Measurements from ENCODE around the gene NT5C1A.

NT5C1A gene

GRCh38 chr1:39637361-39637760 is 34.5 kb downstream of the NT5C1A start:
- DNase-seq (ENCODE audit: low read depth in 2 of 2), result no peak

DNA sequence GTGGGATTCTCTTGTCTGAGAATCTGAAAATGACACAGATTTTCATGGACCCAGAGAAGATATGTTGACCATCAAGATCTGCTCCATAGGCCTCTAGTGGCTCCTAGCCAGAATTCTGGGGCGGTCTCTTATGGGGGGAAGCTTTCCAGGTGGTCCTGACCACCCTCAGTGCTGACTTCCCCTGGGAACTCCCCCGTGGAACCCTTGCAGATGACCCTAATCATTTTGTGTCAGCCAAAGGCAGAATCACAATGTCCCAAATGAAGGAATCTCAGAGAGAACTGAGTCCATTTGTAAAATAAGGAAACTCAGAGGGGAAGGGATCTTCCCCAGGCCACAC is 36.1 kb downstream of the NT5C1A start:
- no peak for DNase-seq (ENCODE audit: low read depth in 2 of 2)

DNA sequence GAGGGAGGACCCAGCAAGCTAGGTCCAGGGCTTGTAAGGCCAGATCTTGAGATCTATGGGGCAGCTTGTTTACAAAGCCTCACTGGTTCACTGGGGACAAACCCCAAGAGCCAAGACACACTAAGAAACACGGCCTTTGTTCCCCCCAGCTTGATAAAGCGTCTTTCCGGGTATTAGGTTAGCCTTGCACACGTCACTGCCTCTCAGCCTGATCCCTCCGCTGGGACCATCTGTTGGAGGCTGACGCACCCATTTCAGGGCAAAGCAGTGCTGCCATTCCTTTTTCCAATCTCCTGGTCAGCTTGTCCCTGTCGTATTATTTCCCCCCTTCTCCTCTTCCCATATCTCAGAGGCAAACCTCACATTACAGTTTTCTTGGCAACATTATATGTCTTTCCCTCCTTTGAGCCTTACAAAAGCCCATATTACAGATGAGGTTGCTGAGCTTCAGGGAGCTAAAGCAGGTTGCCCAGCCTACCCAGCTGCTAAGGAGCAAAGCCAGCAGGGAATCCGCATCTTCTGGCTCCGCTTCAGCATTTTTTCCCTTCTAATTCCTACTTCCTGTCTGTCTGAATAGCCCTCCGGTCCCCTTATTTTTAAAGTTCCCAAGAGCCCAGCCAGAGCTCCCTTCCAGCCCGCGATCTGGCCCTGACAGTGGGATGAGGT is 36.6 kb downstream of the NT5C1A start:
- DNase-seq (ENCODE audit: low read depth in 2 of 2), result no peak

DNA sequence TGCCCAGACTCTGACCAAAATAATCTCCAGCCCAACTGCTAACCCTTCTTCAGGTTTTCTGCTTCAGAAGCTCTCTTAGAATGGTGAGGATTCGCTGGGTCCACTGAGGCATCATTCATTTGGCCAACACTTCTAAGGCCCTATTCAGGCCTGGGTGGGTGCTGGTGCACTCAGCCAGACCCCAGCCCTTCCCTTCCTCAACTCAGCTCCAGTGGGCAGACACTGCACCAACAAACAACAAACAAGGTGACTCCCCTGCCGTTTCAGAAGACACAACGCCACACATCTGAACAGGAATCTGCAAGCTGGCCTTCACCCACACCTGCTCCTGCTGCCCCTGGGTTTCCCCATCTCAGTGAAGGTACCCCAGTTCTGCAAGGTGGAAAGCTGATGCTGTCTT is 38.5 kb downstream of the NT5C1A start:
- DNase-seq (ENCODE audit: low read depth in 2 of 2), result no peak

- DNase-seq (ENCODE audit: low read depth in 2 of 2), result no peak
These were observed 39.1 kb downstream of the NT5C1A start for GRCh38 chr1:39632682-39633417.

GRCh38 chr1:39632323-39632681 is 39.6 kb downstream of the NT5C1A start:
- DNase-seq (ENCODE audit: low read depth in 2 of 2), result no peak

DNA sequence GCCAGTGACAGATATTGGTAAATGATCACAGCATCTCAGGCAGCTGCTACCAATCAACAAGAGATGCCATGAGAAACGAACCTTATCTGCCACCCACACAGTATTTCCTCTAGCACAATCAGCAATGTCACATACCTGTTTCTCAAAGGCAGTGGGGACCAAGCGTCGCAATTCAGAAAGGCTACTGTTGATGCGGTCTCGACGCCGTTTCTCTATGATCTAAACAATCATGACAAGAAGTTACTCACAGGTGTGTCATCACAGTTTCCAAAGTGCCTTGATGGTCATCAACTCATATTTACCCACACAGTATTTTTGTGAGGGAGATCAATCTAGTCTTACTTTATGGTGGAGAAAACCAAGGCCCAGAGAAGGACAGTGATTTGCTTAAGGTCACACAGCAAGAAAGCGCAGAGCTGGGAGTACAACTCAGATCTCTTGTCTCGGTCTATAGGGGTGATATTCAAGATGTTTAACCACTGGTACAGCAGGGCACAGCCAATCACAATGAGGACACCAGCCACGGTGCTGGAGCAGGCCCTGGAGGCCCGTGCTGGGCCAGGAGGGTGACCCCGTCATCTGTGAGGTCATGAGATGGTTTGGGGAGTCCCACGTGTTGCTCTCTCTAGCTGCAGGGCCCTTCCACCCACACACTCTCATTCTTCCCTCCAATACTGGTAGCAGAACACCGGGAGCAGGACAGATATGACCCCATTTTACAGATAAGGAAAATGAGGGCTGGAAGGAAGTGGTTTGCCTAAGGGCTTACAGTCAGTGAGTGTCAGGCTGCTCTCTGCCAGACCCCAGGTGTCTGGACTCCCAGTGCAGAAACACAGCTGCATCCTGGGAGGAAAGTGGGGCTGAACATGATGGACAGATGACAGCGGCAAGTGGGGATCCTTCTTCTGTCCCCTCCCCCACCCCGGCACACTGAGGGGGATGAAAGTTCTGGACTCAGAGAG is 40.3 kb downstream of the NT5C1A start:
- DNase-seq (ENCODE audit: low read depth in 2 of 2), result no peak

GRCh38 chr1:39628807-39629350 is 43.0 kb downstream of the NT5C1A start:
- DNase-seq (ENCODE audit: low read depth in 2 of 2), result no peak

DNA sequence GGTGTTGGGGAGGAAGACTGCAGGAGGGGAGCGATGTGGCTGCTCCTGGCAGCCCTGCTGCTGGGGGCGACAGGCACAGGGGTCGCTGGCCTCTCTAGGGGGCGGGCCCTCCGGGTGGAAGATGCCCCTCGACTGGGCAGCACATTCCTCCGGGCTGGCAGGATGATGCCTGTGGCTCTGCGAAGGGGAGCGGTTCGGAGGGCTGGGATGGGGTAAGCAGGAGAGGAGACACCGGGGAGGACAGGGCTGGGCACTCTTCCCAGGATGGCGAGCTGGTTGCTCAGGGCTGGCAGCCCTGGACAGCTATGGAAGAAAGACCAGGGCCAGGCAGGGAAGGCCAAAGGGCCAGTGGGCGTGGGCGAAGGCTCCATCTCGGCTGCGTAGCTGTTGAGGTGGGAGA is 45.3 kb downstream of the NT5C1A start:
- no peak for DNase-seq (ENCODE audit: low read depth in 2 of 2)

DNA sequence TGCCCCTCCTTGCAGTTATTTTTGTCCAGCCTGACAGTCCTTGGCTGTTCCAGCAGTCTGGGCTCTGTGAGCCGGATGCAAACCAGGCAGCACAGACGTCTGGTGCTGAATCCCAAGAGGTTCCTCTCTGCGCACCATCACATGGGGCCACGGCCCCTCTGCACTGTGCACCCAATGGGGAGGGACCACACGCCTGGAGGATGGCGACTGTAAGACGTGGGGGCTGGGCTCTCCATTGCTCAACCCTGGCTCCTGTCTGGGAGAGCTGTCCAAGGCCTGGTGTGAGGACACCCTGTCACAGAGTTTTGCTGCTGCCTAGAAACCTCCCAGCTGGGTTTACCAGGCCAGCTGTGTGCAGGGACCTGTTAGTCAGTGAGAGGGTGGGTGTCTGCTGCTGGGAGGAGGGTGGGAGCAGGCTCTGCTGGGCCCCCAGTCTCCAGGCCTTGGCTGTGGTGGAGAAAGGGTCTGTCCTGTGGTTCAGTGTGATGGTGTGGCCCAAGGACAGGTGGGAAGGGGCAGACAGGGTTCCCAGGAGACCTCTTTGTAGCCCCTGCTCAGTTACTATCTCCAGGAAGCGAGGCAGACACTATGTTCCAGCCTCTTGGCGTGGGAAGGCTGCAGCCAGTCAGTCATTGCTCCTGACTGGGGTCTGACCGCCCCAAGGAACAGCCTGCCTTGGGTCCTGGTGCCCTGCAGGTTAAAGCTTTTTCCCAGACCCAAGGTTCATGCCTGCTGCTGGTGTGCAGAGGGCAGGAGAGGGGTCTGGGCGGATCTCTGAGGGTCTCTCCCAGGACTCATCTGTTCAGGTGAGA is 46.2 kb downstream of the NT5C1A start:
- DNase-seq (ENCODE audit: low read depth in 2 of 2), result no peak

GRCh38 chr1:39625009-39625408 is 46.9 kb downstream of the NT5C1A start:
- no peak for DNase-seq (ENCODE audit: low read depth in 2 of 2)

- no peak for DNase-seq (ENCODE audit: low read depth in 2 of 2)
These were observed 48.9 kb downstream of the NT5C1A start for GRCh38 chr1:39623053-39623452.

DNA sequence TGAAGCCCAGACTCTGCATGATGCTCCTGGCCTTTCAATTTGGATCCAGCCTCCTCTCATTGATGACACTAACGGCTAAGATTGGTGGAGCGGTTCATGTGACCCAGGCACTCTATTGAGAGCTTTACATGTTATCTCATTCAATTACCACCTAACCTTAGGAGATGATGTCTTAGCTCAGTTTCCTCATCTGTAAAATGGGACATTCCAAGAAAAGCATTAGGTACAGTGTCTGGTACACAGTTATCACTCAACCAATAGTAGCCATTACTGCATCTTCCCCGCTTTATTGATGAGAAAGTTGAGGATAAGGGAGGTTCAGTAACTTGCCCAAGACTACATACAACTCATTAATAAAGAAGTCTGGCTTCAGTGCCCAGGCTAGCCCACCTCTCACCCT is 49.5 kb downstream of the NT5C1A start:
- DNase-seq (ENCODE audit: low read depth in 2 of 2), result no peak

DNA sequence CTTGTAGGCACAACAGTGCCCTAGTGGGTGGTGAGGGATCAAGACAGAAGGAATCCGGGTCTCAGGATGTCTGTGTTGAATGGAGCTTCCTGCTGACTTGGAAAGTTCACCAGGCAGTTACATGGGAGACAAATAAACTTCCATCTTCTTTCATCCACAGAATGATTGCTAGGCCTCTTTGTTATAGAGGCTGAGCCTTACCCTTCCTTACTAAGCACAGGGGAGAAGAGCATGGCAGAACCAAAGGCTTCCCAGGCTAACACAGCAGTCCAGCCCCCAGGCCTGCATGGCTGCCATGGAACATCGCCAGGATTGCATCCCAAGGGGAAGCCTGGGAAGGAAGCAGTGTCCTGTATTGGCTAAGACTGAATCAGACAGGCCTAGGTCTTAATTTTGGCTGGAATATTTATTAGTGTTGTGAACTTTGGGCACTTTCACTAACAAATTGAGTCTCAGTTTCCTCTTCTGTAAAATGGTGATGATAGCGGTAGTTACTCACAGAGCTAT is 51.2 kb downstream of the NT5C1A start:
- no peak for DNase-seq (ENCODE audit: low read depth in 2 of 2)

GRCh38 chr1:39617488-39618049 is 54.3 kb downstream of the NT5C1A start:
- DNase-seq (ENCODE audit: low read depth in 2 of 2), result no peak

DNA sequence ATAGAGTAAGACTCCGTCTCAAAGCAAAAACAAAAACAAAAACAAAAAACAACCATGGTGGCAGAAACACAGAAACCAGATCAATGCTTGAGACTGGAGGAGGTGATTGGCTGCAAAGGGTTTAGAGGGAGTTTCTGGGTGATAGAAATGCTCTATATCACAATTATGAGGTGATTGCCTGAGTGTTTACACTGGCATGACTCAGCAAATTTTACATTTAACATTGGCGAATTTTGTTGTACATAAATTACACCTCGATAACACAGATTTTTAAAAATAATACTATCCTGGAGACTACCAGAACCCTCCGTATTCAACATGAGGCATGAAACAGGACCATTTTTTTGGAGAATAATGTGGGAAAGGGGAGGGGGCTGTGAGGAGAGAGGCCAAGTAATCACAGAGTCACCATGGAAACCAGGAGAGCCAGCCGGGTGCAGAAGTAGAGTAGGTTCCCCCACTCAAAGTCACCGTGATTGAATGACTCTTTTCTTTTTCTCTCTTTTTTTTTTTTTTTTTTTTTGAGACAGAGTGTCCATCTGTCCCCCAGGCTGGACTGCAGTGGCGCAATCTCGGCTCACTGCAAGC is 56.7 kb downstream of the NT5C1A start:
- no peak for DNase-seq (ENCODE audit: low read depth in 2 of 2)

GRCh38 chr1:39614488-39614887 is 57.4 kb downstream of the NT5C1A start:
- DNase-seq (ENCODE audit: low read depth in 2 of 2), result no peak

DNA sequence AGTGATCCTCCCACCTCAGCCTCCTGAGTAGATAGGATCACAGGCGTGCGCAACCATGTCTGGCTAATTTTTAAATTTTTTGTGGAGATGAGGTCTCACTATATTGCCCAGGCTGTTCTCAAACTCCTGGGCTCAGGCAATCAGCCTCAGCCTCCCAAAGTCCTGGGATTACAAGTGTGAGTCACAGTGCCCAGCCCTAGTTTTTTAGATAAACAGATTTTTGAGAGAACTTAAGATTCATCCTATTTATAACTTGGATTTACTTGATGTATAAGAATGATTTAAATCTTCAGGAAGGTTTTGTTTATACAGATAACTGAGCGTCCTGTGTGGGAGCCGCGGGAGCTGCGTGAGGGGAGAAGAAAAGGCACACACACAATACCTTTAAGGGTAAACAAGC is 58.7 kb downstream of the NT5C1A start:
- DNase-seq (ENCODE audit: low read depth in 2 of 2), result no peak

GRCh38 chr1:39609618-39610331 is 62.1 kb downstream of the NT5C1A start:
- peak; percentile 73 to 81 for DNase-seq (ENCODE audit: low read depth in 2 of 2)
